ENCODE results near the gene MRO.

GRCh38 chr18:50745945-50746344, 73.9 kb downstream of the MRO start:
- no peak for TF ChIP-seq CTCF (IDR thresholded peaks at IDR 0.05 in 4 of 5, conservative IDR thresholded peaks at IDR 0.05 in 1 of 5)
- no peak for TF ChIP-seq POLR2A (IDR thresholded peaks at IDR 0.05)
